DLD1 (cell line): ENCODE data around the gene ZCCHC24.

Experiments used
- in situ Hi-C: cut with HindIII; loops from 2 replicates; pipeline ENCODE4 v1.10.0; 2017; ENCODE audit warnings: low sequenced_read_pairs

ZCCHC24 gene

DNA sequence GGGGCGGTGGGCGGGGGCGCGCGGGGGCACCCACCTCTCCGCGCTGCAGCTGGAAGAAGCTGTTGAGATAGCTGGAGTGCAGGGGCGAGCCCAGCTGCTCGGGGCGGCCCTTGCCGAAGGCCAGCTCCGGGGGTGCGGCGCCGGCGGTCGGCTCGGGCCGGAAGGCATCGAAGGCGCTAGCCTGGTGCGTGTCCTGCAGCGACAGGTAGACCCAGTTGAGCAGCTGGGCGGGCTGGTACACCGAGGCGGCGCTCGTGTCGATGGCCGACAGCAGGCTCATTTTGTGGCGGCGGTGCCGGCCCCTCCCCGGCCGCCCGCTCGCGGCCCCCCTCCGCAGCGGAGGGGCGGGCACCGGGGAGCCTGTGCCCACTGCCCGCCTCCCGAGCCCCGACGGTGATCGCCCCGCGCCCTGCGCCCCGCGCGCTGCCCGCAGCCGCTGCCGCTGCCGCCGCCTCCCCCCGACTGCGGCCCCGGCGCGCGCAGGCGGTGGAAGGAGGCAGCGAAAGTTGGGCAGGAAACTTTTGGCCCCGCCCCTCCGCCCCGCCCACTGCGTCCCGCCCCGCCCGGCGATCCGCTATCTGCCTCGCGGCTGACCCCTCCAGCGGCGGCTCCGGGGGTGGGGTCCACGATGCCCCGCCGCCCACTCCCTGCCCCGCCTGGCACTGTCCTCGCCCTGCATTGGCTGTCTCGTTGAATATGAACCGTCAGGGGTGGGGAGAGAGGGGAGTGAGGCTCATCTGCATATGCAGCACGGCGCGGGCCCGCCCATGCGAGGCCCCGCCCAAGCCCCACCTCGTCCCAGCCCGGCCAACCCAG, at the start of gene ZCCHC24:
TSS of gene ZCCHC24 (minus strand) at position 464 of the 816 bp plus-strand sequence. CDS start at position 280, 184 bp downstream.
- in situ Hi-C loops = no loop called here

DNA sequence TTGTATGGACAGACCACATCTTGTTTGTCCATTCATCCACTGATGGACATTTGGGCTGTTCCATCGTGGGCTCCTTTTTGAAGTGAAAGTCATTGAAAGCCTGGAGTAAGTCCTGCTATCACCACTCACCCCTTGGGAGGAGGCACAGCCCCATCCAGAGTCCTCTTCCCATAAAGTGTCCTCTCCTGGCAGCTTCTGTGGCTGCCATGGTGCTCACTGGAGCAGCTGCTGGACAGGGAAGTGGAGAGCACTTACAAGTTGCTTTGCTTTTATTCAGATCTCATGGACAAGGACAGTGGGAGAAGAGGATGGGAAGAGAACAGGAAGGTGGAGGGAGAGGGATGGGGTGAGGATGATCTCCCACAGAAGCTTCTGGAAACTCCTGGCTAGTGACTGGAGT, 48.4 kb upstream of the ZCCHC24 start:
- in situ Hi-C loops = loop anchor here (25.0 kb wide), 1 partner anchor 132 kb away; no protein-coding TSS in a partner anchor

DNA sequence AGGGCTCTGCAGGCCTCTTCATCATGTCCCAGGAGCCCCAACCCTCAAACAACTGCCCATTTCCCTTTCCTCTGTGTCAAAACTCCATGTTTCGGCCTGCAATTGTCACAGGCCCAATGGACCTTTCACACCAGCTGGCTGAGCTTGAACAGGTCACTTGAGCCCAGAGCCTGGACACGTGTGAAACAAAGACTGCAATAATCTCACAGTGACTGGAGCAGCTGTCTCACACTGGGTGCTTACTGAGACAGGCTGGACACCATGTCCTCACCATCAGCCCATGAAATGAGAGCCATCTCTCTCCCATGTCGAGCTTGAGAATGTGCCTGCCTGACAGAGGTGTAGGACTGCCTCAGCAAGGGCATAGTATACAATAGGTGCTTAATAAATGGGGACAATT, 47.4 kb upstream of the ZCCHC24 start:
- in situ Hi-C loops = loop anchor here (25.0 kb wide), 1 partner anchor 131 kb away; no protein-coding TSS in a partner anchor

DNA sequence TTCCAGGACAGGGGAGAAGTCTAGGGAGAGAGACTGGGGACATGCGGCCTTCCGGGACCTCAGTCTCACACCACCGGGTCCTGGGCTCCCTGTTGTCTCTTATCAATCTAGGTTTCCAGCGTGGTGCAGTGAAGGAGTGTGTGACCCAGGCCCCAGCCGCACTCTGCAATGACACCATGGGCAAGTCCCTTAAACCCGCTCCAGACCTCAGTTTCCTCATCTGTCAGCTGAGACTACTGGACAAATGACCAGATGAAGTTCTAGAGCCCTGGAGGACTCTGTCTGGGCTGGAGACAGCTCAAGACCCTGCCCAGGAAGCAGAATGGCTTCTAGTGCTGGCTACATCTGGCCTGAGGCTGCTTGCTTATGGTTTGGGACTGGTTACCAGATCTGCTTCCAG, 46.8 kb upstream of the ZCCHC24 start:
- in situ Hi-C loops = loop anchor here (25.0 kb wide), 1 partner anchor 130 kb away; no protein-coding TSS in a partner anchor

DNA sequence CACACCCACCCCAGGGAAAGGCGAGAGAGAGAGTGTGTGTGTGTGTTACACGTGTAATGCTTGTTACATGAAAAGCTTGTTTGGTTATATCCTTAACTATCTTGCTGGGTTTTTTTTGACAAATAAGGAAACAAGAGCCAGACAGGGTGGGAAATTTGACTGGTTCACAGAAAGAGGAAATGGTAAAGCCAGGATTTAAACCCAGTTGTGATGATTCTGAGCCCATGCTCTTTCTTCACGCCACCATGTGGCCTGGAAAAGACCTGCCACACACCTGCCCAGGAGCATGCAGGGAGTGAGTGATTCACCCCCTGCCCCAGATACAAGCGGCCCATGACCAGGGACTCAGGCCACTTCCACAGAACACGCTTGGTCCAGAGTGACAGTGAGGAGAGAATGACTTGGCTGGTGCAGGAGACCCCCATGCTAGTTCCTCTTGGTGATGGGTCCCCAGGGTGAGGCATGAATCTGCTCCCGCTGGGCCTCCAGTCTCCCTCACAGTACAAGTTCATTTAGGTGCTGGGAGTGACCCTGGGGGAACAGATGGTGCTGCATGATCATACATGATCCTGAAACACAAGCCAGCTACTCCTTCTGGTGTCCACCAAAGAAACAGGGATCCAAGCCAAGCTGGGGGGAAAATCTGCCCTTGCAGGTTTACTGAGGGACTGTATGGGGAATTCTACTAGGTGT, 45.9 kb upstream of the ZCCHC24 start:
- in situ Hi-C loops = loop anchor here (25.0 kb wide), 1 partner anchor 129 kb away; no protein-coding TSS in a partner anchor

DNA sequence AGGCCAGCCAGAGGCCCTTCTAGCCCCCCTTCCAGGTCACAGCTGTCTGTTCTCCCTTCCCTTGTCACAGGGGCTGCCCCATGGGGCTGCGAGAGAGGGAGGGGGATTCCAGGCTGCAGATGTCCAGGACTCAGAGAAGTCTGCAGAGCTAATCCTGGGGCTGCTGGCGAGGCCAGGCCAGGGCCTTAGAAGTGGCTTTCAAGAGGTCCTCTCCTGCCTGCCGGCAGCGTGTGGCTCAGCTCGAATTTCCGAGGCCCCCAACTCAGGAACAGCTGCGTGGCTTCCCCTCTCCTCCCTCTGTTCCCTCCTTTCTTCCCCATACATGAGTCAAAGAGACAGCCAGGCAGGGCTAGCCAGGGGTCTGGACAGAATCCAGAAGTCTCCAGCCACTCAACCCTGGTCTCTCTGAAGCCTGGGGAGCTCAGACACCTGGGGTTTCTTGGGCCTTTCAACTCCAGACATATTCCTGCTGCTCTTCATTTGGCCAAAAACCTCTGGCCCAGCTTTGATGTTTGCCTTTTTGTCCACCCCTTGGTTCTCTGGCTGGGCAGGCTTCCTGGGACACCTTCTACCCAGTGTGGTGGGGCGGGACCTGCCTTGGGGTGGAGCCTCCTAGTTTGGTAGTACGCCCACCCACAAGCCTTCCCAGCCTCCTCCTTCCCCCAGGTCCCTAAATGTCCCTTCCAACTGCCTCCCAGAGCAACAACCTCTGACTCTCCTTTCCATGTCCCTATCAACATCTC, 45.1 kb upstream of the ZCCHC24 start:
- in situ Hi-C loops = loop anchor here (25.0 kb wide), 1 partner anchor 128 kb away; no protein-coding TSS in a partner anchor

DNA sequence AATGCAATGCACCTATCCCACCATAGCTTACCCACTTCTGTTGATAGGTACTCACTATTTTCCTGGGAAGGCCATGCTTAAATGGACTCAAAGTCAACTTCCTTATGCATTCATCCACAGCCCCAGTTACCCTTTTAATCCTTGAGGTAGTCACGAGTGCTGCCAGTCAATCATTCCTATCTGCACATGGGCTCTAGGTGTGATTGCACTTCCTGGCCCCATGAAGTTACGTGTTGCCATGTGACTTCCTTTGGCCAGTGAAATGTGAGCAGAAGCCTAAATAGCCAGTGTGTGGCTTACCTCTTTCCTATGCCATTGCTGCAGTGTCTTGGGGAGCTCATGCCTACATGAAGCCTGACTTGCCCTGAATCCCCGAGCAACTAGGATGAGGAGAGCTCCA, 43.4 kb upstream of the ZCCHC24 start:
- in situ Hi-C loops = loop anchor here (25.0 kb wide), 1 partner anchor 127 kb away; no protein-coding TSS in a partner anchor

DNA sequence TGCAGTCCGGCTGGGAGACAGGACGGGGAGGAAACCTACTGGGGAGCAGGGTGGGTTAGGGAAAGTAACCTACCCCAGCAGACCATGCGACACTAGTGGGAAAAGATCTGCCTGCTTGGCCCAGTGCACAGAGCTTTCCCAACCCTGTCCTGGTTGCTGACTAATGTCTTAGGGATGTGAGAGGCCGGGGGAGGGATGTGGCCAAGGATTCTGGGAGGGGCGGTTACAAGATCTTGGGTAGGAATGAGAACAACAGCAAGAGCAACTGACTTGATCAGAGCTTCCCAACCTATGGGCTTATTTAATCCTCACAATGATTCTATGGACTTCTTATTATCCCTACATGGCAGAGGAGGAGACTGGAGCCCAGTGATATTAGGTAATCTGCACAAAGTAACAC, 42.9 kb upstream of the ZCCHC24 start:
- in situ Hi-C loops = loop anchor here (25.0 kb wide), 1 partner anchor 126 kb away; no protein-coding TSS in a partner anchor

DNA sequence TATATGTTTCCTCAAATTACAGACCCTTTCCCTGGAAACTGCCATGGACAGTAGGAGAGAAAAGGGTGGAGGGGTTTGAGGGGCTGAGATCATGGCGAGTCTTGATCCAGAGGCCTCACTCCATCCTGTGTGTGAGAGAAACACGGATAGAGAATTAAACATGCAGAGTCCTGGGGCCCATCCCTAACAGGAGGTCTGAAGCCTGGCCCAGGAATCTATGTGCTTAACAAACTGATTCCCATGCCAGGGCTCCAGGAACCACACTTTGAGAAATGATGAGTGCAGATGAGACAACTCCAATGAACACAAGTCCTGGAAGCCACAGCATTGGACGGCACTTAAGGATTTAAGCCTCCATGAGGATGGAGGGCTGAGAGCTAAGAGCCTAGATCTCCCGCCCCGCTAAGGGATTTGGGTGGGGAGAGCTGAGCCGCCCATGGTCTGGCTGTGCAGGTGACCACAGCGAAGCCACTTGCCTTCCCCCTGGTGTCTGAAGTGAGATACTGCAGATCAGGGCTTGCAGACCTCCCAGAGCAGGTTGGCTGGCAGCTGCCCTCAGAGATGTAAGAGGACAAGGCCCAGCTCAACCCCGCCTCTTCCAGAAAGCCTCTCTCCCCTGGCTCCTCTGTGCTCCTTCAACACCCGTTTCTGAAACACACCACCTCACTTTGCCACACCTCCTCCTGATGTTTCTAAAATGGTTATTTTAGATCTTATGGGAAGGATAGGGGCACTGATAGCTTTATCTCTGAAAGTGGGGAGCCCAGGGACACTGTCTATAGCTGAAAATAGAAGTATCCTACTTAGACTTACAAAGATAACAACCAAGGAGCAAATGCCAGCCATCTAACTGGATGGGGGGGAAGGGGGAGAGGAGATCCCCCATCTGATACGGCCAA, 42.1 kb upstream of the ZCCHC24 start:
- in situ Hi-C loops = loop anchor here (25.0 kb wide), 1 partner anchor 125 kb away; no protein-coding TSS in a partner anchor

DNA sequence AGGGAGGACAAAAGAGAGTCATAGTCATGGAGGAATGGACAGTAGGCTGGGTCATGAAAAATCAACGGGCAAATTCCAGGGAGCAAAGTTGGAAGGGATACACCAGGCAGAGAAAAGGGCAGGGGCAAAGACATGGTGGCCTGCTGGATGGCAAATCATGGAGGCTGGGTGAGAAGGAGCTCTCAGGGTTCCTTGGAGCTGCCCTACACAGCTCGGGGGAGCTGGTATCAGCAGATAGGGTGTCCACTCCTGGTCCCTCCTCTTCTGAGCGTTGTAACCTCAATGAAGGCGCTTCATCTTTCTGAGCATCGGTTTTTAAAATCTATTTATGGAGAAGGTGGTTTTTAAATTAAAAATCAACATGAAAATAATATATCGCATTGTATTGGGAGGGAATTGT, 39.1 kb upstream of the ZCCHC24 start:
- in situ Hi-C loops = loop anchor here (25.0 kb wide), 1 partner anchor 122 kb away; no protein-coding TSS in a partner anchor

DNA sequence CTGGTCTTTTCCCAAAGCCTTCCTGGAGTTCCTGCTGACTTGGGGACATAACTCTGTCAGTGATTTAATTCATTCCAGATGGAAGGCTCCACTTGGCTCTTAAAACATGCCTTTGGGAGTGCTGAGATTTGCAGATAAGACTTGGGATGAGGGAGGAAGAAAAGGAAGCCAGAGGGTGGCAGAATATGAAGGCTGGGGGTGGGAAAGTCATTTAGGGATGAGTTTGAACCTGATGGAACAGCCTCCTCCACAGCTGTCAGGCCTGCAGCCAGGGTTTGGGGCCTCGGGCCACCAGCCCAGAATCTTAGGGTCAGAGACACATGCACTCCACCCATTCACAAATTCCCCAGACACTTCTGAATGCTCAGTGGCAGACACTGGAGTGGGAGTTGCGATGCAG, 38.5 kb upstream of the ZCCHC24 start:
- in situ Hi-C loops = loop anchor here (25.0 kb wide), 1 partner anchor 122 kb away; no protein-coding TSS in a partner anchor

DNA sequence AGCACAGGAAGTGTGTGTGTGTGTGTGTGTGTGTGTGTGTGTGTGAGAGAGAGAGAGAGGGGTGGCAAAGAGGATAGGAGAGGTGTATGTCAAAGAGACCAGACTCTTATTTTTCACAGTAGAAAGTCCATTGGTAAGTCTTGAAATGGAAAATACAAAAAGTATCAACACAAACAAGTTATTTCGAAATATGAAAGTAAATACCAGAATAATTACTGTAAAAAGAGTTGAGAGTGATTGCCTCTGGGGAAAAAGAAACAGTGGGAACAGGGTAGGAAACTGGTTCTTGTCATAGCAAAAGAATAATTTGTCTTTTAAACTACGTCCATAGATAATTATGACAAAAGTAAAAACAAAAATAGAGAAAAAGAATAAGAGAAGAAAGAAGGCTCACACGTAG, 37.9 kb upstream of the ZCCHC24 start:
- in situ Hi-C loops = loop anchor here (25.0 kb wide), 1 partner anchor 121 kb away; no protein-coding TSS in a partner anchor

DNA sequence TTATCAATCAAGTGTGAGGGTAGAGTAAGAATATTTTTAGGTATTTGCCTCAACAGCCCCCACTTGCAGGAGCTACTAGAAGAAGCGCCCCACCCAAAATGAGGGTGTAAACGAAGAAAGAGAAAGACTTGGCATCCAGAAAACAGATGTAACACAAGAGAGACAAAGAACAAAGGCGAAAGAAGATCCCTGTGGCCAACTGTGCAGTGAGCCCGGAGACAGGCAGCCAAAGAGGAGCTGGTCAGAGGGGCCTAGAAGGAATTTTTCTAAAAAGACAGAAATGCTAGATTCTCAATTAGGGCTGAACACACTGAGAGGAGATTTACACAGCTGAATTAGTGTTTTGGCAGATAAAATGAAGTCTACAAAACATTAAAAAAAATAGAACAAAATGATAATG, 37.3 kb upstream of the ZCCHC24 start:
- in situ Hi-C loops = loop anchor here (25.0 kb wide), 1 partner anchor 120 kb away; no protein-coding TSS in a partner anchor

DNA sequence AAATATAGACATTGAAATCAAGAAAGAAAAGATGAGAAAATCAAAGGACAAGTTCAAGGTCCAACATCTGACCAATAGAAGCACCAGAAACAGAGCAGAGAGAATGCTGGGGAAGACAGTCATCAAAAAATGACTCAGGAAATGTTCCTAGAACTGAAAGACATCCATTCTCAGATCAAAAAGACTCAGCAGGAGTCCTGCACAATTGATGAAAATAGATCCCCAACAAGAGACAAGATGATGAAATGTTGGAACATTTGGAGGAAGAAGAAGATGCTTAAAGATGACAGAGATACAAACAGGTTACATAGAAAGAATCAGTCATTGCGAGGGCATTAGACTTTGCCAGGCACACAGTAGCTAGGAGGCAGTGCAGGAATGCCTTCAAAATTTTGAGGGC, 36.9 kb upstream of the ZCCHC24 start:
- in situ Hi-C loops = loop anchor here (25.0 kb wide), 1 partner anchor 120 kb away; no protein-coding TSS in a partner anchor

DNA sequence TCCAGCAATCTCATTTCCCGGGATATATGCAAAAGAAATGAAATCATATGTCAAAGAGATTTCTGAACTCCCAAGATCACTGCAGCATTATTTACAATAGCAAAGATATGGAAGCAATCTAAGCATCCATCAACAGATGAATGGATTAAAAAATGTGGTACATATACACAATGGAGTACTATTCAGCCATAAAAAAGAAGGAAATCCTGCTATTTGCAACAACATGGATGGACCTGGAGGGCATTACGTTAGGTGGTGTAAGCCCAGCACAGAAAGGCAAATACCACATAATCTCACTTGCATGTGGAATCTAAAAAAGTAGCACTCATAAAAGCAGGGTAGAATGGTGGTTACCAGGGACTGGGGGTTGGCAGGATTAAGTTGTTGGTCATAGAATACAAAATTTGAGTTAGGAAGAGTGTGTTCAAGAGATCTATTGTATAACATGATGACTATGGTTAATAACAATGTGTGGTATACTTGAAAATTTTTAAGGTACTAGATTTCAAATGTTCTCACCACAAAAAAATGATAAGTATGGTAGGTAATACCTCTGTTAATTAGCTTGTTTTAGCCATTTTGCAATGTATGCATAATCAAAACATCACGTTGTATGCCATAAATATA, 34.0 kb upstream of the ZCCHC24 start:
- in situ Hi-C loops = loop anchor here (25.0 kb wide), 1 partner anchor 117 kb away; no protein-coding TSS in a partner anchor

DNA sequence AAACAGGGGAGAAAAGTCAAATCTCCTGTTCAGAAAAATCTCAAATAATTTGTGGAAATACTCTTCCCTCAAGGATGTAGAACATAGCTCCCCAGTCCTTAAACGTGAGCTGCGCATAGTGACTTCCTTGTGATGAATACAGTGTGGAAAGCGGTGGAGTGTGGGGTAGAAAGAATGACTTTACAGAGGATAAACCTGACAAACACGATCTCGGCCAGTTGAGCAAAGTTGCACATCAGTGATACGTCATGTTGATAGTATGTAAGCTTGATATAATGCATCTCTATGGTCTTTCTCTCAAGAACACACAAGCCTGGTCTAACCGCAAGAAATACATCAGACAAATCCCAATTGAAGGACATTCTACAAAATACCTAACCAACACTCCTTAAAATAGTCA, 32.0 kb upstream of the ZCCHC24 start:
- in situ Hi-C loops = loop anchor here (25.0 kb wide), 1 partner anchor 115 kb away; no protein-coding TSS in a partner anchor

DNA sequence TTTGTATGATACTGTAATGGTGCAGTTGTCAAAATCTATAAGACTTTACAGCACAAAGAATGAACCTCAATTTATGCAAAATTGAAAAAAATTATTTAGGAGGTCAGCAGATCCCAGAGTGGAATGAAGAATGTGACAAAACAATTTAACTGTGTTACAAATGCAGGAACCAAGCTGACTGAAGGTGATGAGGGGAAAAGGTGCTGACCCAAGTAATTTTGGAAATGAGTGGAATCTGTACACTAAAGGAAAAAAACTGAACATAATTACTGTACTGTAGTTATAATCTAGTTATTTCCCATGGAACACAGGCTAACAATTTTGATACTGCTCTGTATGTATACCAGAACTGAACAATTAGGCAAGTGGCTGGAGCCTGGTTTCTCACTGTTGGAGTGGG, 31.2 kb upstream of the ZCCHC24 start:
- in situ Hi-C loops = loop anchor here (25.0 kb wide), 1 partner anchor 114 kb away; no protein-coding TSS in a partner anchor

DNA sequence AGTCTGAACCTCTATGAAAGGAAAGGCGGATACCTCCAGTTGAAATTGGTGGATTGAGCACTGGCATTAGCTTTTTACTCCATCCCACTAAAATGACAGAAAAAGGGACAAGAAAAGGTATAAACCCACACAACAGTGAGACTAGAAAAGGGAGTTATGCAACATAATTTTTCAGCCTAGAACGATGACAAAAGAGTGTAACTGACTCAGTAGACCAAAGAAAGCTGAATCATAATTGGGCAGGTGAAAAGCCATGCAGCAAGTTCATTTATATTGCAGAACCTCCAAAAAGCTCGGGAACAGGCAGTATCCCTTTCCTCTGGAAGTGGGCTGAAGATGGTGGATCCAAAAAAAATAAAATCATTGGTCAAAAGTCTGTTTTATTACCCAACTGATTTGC, 30.5 kb upstream of the ZCCHC24 start:
- in situ Hi-C loops = loop anchor here (25.0 kb wide), 1 partner anchor 114 kb away; no protein-coding TSS in a partner anchor
